Trophoblast cell (in vitro differentiated cells and primary cell): ENCODE results near the gene TMEM132E.
A peak's percentile ranks its signal among the peaks of the same experiment; 100 is the strongest.

Source experiments
- DNase-seq, 2 donors: peaks; one replicate each; pipeline ENCODE4 v3.0.0-alpha.2; 2016
- H2AFZ ChIP-seq: 2 replicates; pipeline ENCODE4 v1.6.1; 2013; ENCODE audit warnings: low read length, moderate library complexity, mild to moderate bottlenecking; ENCODE audit not compliant: insufficient read depth, poor library complexity
- H2AK5ac ChIP-seq: 2 replicates; pipeline ENCODE4 v1.6.1; 2013; ENCODE audit warnings: mild to moderate bottlenecking, low read length
- H2BK120ac ChIP-seq: 2 replicates; pipeline ENCODE4 v1.6.1; 2013; ENCODE audit warnings: low read length, mild to moderate bottlenecking, moderate library complexity; ENCODE audit not compliant: insufficient read depth, poor library complexity
- H2BK12ac ChIP-seq: 2 replicates; pipeline ENCODE4 v1.6.1; 2013; ENCODE audit warnings: mild to moderate bottlenecking, low read length, moderate library complexity
- H2BK5ac ChIP-seq: 2 replicates; pipeline ENCODE4 v1.6.1; 2013; ENCODE audit warnings: low read length, low read depth, moderate library complexity, mild to moderate bottlenecking; ENCODE audit not compliant: poor library complexity
- H3K14ac ChIP-seq: 2 replicates; pipeline ENCODE4 v1.6.1; 2013; ENCODE audit warnings: mild to moderate bottlenecking, low read length
- H3K18ac ChIP-seq: 2 replicates; pipeline ENCODE4 v1.6.1; 2013; ENCODE audit warnings: mild to moderate bottlenecking, low read length
- H3K23ac ChIP-seq: 2 replicates; pipeline ENCODE4 v1.6.1; 2013; ENCODE audit warnings: low read length
- H3K27ac ChIP-seq: 2 replicates; pipeline ENCODE4 v1.5.1; 2013; ENCODE audit warnings: low read depth, mild to moderate bottlenecking, inconsistent platforms, low read length, moderate library complexity
- H3K27me3 ChIP-seq: 2 replicates; pipeline ENCODE4 v1.6.1; 2013; ENCODE audit warnings: inconsistent platforms, mild to moderate bottlenecking, low read length, moderate library complexity; ENCODE audit not compliant: insufficient read depth
- H3K36me3 ChIP-seq, 2 experiments: 1 replicate in 1 of 2; 2 replicates in 1 of 2; pipeline ENCODE4 v1.6.1; 2013; ENCODE audit warnings: low read length in 2 of 2, mild to moderate bottlenecking in 2 of 2, moderate library complexity in 1 of 2; ENCODE audit not compliant: insufficient read depth in 2 of 2, control insufficient read depth in 1 of 2
- H3K4ac ChIP-seq: 2 replicates; pipeline ENCODE4 v1.6.1; 2013; ENCODE audit warnings: low read depth, mild to moderate bottlenecking, low read length, moderate library complexity
- H3K4me1 ChIP-seq, 2 experiments: 1 replicate in 1 of 2; 2 replicates in 1 of 2; pipeline ENCODE4 v1.6.1; 2013; ENCODE audit warnings: low read length in 2 of 2, mild to moderate bottlenecking in 2 of 2, moderate library complexity in 1 of 2; ENCODE audit not compliant: insufficient read depth in 2 of 2, control insufficient read depth in 1 of 2
- H3K4me2 ChIP-seq: 2 replicates; pipeline ENCODE4 v1.6.1; 2013; ENCODE audit warnings: inconsistent platforms, mild to moderate bottlenecking, low read length, moderate library complexity
- H3K4me3 ChIP-seq: 2 replicates; pipeline ENCODE4 v1.5.1; 2013; ENCODE audit warnings: mild to moderate bottlenecking, low read depth, low read length, inconsistent platforms
- H3K79me1 ChIP-seq: one replicate; pipeline ENCODE4 v1.6.1; 2013; ENCODE audit warnings: low read length
- H3K79me2 ChIP-seq: 2 replicates; pipeline ENCODE4 v1.6.1; 2013; ENCODE audit warnings: low read length, mild to moderate bottlenecking; ENCODE audit not compliant: control insufficient read depth, insufficient read depth, poor library complexity
- H3K9ac ChIP-seq: 2 replicates; pipeline ENCODE4 v1.6.1; 2013; ENCODE audit warnings: mild to moderate bottlenecking, low read length
- H3K9me3 ChIP-seq: 2 replicates; pipeline ENCODE4 v1.6.1; 2013; ENCODE audit warnings: low read depth, mild to moderate bottlenecking, control low read depth, inconsistent platforms, low read length; ENCODE audit not compliant: insufficient read depth
- H4K12ac ChIP-seq: 2 replicates; pipeline ENCODE4 v1.6.1; 2013; ENCODE audit warnings: low read depth, mild to moderate bottlenecking, low read length, moderate library complexity
- H4K8ac ChIP-seq: 2 replicates; pipeline ENCODE4 v1.6.1; 2013; ENCODE audit warnings: low read depth, mild to moderate bottlenecking, low read length, moderate library complexity
- H4K91ac ChIP-seq: one replicate; pipeline ENCODE4 v1.6.1; 2013; ENCODE audit warnings: low read depth, mild to moderate bottlenecking, low read length, moderate library complexity
- WGBS: extraction: QIAGEN DNeasy Blood & Tissue Kit; methylation state at CpG from one replicate; pipeline ENCODE4 v1.1.7; 2013; ENCODE audit warnings: missing lambda C conversion rate; ENCODE audit not compliant: insufficient read length, insufficient coverage; ENCODE audit errors: extremely low coverage; 5-methylcytosine and 5-hydroxymethylcytosine counted together

The TMEM132E gene

GRCh38 chr17:34624767-34625383, 45.5 kb downstream of the TMEM132E start:
- no peak overlapping the region for H4K12ac ChIP-seq
- H2BK120ac ChIP-seq = no peak overlapping the region
- H3K36me3 ChIP-seq = no peaks in the 10 kb centered on the region
- H3K4me3 ChIP-seq = no peak overlapping the region
- H3K14ac ChIP-seq = no peak overlapping the region
- H3K4me2 ChIP-seq = peak overlapping the region; percentile 15
- H3K9ac ChIP-seq = no peak overlapping the region
- no peak overlapping the region for H2BK12ac ChIP-seq
- peaks cover 19 to 24% of the 10 kb centered on the region in 2 experiments for H3K4me1 ChIP-seq
- no peak overlapping the region for H3K27ac ChIP-seq
- no peak overlapping the region for H3K18ac ChIP-seq
- no peak overlapping the region for H2AFZ ChIP-seq
- no peak overlapping the region for H4K91ac ChIP-seq
- H2BK5ac ChIP-seq = no peak overlapping the region
- H3K23ac ChIP-seq = no peak overlapping the region
- H3K4ac ChIP-seq = no peak overlapping the region
- peaks cover 2% of the 10 kb centered on the region for H3K79me1 ChIP-seq
- peak; percentile 58 to 86 for DNase-seq
- H2AK5ac ChIP-seq = no peak overlapping the region
- no peaks in the 10 kb centered on the region for H3K9me3 ChIP-seq
- no peaks in the 10 kb centered on the region for H3K79me2 ChIP-seq
- WGBS = no CpG with 5 or more reads among the region's 7 CpGs
- H4K8ac ChIP-seq = no peak overlapping the region
- no peaks in the 10 kb centered on the region for H3K27me3 ChIP-seq

- Histone ChIP-seq H2BK120ac (no peak overlapping the region), H3K23ac (no peak overlapping the region), H3K4me1 (peaks cover 9 to 15% of the 10 kb centered on the region in 2 experiments), H4K8ac (no peak overlapping the region), H4K12ac (no peak overlapping the region), H4K91ac (no peak overlapping the region), H3K79me2 (no peaks in the 10 kb centered on the region), H3K4me2 (no peak overlapping the region), H3K14ac (no peak overlapping the region), H3K4me3 (no peak overlapping the region), H3K4ac (no peak overlapping the region), H3K9ac (no peak overlapping the region), H2AK5ac (no peak overlapping the region), H2BK5ac (no peak overlapping the region), H3K36me3 (no peaks in the 10 kb centered on the region), H2AFZ (no peak overlapping the region), H3K79me1 (no peaks in the 10 kb centered on the region), H2BK12ac (no peak overlapping the region), H3K9me3 (no peaks in the 10 kb centered on the region), H3K27me3 (no peaks in the 10 kb centered on the region), H3K27ac (no peak overlapping the region), H3K18ac (no peak overlapping the region)
- peak; percentile 24 to 31 for DNase-seq
- WGBS = no CpG with 5 or more reads among the region's 53 CpGs
Measured at GRCh38 chr17:34626121-34626681, 46.8 kb downstream of the TMEM132E start.

- WGBS = no CpG with 5 or more reads among the region's 8 CpGs
- H3K9me3 ChIP-seq = peaks cover 2% of the 10 kb centered on the region
- H2BK120ac ChIP-seq = no peak overlapping the region
- no peak overlapping the region for H4K91ac ChIP-seq
- no peaks in the 10 kb centered on the region for H3K79me2 ChIP-seq
- H3K18ac ChIP-seq = no peak overlapping the region
- no peak overlapping the region for H2AK5ac ChIP-seq
- no peak overlapping the region for H3K9ac ChIP-seq
- H3K4me3 ChIP-seq = no peak overlapping the region
- H2AFZ ChIP-seq = no peak overlapping the region
- no peak for DNase-seq
- no peak overlapping the region for H2BK12ac ChIP-seq
- peaks cover 3 to 8% of the 10 kb centered on the region in 2 experiments for H3K4me1 ChIP-seq
- no peak overlapping the region for H3K14ac ChIP-seq
- H4K8ac ChIP-seq = no peak overlapping the region
- H3K36me3 ChIP-seq = no peaks in the 10 kb centered on the region
- no peak overlapping the region for H3K4me2 ChIP-seq
- H3K23ac ChIP-seq = no peak overlapping the region
- no peaks in the 10 kb centered on the region for H3K79me1 ChIP-seq
- no peak overlapping the region for H3K4ac ChIP-seq
- H3K27ac ChIP-seq = no peak overlapping the region
- no peaks in the 10 kb centered on the region for H3K27me3 ChIP-seq
- no peak overlapping the region for H4K12ac ChIP-seq
- H2BK5ac ChIP-seq = no peak overlapping the region
Measured at GRCh38 chr17:34628879-34629278, 49.5 kb downstream of the TMEM132E start.

- Histone ChIP-seq H3K4me2 (no peak overlapping the region), H4K91ac (no peak overlapping the region), H3K27ac (no peak overlapping the region), H3K4me3 (no peak overlapping the region), H3K27me3 (no peaks in the 10 kb centered on the region), H4K8ac (no peak overlapping the region), H3K18ac (no peak overlapping the region), H2AK5ac (no peak overlapping the region), H3K9ac (no peak overlapping the region), H3K4me1 (no peaks in the 10 kb centered on the region), H3K4ac (no peak overlapping the region), H4K12ac (no peak overlapping the region), H2AFZ (no peak overlapping the region), H3K9me3 (peaks cover 2% of the 10 kb centered on the region), H3K14ac (no peak overlapping the region), H3K79me1 (no peaks in the 10 kb centered on the region), H3K36me3 (no peaks in the 10 kb centered on the region), H2BK12ac (no peak overlapping the region), H3K79me2 (no peaks in the 10 kb centered on the region), H2BK5ac (no peak overlapping the region), H3K23ac (no peak overlapping the region), H2BK120ac (no peak overlapping the region)
- no peak for DNase-seq
- no CpG with 5 or more reads among the region's 4 CpGs for WGBS
Measured at GRCh38 chr17:34633351-34633750, 54.0 kb downstream of the TMEM132E start.
